Glomerular visceral epithelial cell (primary cell): ENCODE measurements around the gene THPO.

Experiments used
- DNase-seq: peaks from one replicate; pipeline ENCODE4 v3.0.0-alpha.2; 2016; ENCODE audit errors: extremely low spot score

THPO gene

DNA sequence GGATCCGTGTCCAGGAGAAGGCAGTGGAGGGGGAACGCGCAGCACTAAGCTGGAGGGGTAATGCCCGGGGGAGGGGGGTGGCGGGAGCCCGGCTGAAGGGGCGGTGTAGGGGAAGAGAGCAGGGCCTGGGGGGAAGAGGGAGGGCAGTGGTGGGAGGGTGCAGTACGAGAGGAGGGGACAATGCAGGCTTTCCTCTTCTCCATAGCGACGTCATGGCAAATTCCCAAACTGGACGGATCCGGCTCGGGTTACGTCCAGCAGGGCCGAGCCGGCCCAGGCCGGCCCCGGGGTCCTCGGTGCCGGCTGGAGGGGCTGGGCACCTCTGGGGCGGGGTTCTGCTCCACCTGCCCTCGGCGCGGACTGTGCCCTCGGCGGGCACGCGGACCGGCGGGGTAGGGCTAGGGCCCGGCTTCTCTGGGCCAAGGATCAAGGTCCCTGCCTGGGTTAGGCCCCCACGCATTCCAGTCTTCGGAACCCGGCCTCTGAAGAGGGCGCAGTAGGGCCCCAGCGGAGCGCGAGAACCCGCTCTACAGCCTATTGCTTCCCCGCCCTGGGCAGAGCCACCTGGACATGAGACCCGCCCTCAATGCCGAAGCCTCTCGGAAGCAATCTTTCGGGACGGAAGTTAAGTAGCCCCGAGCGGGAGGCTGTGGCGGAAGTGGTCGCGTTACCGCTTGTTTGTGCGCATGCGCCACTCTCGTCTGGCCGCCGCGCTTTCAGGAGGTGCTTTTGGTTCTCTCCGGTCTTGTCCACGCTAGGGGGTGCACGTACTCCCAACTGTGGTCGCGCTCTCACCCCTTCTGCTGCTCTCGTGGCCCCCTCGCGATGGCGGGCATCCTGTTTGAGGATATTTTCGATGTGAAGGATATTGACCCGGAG lies 15.1 kb downstream of the THPO start:
- peak; percentile 98 for DNase-seq

DNA sequence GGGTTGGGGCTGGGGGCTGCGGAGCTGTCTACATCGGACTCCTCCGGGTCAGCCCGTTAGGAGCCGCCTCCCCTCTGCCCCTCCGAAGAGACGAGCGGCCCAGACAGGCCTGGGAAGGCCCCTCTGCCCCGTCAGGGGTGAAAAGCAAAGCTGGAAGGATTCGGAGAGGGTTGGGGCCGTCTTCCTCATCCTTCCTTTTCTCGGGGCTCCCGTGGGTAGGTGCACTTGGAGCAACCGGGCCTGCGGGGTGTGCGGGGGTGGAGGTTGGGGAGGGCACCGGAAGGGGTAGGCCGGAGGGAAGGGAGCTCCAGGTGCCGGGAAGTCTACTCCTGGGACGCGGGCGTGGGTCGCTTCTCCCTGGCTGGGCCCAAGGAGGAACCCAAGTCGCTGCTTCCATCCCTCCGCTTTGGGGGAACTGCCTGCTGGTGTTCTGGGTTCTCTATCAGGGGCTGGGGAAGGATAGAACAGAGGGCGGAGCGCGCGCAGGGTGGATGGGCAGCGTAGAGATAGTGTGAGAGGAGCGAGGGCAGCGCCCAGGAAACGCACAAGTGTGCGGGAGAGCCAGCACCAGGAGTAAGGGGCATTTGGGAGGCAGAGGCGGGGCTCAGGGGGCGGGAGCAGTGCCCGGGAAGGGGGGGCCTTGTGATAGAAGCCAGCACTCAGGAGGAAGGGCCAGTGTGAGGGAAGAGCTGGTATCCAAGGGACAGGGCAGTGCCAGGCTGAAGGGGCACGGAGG lies 15.9 kb downstream of the THPO start:
- peak; percentile 73 for DNase-seq

DNA sequence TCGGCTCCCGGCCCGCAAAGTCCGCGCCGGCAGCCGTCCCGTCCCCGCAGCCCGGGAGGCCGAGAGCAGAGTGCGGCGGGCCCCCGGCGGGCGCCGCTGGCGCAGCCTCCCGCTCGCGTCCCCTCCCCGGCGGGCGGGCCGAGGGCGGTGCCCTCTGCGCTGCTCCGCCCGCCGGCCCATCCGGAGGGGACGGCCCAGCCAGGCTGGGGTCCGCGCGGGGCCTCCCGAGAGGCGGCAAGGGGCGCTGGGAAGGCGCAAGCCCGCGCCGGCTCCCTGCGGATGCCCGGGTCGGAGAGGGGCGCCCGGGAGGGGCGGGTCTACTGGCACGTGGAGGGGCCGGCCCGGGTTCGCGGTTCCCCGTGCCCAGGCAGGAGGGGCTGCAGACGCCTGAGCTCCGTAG lies 16.5 kb downstream of the THPO start, which contains the start of the genes CLCN2 and POLR2H:
Gene CLCN2 (minus strand): TSS at position 74 of the 400 bp plus-strand sequence. CDS start 126 bp downstream, outside the sequence.
Gene POLR2H (plus strand): TSS at position 179 of the 400 bp plus-strand sequence. CDS start 1,783 bp downstream, outside the sequence.
- DNase-seq = peak; percentile 70

DNA sequence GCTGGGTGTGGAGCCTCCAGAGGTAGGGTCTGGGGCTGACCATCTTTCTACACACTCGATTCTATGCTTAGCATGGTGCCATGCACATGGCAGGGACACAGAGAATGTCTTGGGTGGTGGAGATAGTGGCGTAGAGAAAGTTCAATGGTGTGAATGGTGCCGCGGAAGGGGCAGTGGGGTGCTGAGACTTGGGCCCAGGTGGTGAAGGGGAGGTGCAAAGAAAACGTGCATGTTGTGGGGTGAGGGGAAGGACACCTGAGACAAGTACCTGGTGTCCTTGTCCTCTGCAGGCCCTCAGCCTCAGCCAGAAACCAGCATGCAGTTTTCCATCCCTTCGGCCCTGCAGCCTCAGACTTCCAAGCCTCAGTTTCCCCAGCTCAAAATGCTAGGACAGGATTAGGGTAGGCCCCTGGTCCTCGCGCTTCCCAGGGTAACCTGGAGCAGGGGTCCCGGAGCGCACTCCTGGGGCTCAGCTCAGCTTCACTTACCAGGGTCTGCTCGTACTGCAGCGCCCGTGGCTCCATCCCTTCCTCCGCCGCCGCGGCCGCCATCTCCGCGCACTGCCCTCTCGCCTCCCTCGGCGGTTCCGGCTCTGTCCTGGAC lies 17.0 kb downstream of the THPO start:
- DNase-seq = no peak

DNA sequence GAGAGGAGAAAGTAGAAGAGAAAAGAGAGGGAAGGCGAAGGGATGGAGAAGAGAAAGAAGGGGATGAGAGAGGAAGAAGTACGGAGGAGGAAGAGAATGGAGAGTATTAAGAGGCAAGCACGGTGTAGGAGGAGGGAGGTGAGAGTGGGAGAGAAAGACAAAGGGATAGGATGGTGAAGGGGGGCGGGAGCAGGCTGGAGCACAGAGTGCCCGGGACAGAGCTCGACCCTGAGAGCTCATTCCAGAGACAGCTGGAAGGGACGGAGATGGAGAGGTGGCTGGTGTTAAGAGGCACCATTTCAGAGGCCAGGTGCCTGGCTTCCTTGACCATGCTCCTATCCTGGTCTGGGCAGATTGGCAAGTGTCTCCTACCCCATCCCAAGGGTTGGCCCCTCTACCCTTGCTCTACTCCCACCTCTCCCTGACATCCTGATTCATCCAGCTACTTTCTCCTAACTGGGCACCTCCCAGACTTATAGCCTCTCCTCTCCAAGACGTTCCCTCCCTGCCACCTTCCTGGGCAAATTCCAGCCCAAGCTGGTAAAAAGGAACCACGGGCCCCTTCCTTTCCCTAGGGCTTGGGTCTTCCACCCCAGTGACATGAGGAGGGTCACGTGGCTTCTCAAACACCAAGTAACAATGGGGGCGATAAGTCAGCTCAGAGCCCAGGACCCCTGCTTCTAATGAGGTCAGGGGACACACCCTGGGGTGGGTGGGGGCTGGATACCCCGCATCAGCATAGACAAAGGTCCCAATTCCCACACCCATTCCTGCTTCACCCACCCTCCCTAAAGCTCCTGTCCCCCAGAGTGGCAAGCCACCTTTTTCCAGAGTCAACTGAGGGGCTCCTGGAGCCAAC lies 17.7 kb downstream of the THPO start:
- DNase-seq = no peak

DNA sequence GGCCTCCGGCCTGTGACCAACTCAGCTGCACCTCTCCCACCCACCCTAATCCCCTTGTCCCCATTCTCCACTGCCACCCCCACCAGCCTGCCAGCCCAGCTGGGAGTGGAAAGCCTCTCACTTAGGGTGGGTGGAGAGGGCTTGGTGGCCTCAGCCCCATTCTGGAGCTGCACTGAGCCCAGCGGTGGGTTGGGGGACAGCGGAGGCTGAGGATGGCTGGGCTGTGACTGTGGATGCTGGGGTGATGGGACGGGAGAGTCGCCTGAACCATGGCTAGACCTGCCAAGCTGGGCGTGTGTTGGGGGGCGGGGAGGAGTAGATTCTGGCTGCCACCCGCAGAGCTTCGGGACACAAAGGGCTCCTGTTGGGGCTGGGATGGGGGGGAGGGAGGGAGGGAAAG lies 18.4 kb downstream of the THPO start:
- no peak for DNase-seq

DNA sequence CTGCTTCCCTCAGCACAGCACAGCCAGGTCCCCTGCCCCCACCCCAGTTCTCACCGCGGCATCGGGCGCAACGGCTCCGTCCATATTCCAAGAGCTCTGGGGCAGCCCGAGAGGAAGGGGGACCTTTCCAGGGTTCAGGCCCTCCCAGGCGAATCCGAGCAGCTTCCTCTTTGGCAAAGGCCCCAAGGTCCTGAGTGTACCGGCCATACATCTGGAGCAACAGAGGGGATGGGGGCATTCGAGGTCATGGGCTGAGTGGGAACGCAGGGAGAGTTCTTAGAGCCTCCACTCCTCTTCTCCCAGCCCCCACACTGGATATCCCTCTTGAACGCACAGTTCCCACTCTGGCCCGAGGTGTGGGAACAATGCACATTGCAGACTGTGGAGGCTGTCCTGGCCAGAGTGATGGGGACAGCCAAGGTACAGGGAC lies 19.1 kb downstream of the THPO start:
- DNase-seq = no peak

DNA sequence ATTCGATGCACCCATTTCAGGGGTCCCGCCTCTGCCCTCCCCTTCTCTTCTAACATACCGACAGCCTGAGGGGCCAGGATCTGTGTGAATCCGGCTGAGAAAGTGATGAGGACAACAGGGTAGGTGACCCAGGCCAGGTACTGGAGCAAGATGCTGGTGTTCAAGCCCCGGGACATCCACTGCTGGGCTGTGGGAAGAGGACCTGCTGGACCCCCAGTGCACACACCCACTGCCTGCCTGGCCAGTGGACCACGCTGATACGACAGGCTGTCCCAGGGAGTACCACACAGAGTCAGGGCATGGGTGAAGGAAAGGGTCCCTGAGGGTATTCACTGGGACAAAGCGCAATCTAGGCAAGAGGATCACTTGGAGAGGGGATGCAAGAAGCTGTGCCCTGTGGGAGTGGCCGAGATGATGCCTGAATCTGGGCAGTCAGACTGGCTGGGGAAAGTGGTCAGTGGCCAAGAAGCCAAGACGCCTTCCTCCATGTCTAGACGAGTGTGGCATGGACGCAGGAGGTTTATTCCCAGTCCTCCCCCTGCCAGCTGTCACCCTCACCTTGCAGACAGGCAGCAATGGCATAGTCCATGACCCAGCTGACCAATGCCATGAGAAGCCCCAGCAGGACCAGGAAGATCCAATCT lies 19.8 kb downstream of the THPO start:
- no peak for DNase-seq

DNA sequence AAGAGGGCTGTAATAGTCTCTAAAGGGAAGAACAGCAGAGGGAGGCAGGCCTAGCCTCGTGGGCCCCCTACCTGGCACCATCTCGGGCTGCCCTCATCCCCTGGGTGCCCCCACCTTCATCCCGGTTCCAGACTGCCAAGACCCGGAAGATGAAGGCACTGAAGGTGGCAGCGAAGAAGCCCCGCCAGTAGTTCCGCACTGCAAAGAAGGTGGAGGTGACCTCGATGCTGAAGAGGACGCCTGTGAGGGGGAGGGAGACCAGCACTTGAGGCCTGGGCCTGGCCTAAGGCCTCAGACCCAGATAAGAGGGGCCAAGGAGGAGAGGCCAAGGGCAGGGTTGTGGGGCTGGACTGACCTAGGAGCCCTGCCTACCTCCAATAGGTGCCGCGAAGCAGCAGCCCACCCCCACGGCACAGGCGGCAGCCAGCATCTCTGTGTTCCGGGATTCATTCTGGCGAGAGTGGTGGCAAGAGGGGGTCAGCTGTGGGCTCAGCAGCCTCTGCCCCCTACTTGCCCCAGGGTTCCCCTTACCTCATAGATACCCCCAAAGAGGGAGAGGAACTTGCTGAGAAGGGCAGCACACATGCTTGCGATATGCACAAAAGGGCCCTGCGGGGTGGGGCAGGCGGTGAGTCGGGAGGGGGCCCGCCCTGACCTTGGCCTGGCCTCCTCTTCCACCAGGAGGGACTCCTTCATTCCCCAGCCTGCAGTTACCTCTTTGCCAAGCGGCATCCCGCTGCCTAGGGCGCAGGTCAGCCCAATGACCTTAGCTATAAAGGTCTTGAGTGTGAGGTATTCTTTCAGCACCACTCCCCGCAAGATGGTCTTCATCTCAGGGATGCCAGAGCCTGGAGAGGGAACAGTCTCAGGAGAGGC lies 20.5 kb downstream of the THPO start:
- DNase-seq = no peak

DNA sequence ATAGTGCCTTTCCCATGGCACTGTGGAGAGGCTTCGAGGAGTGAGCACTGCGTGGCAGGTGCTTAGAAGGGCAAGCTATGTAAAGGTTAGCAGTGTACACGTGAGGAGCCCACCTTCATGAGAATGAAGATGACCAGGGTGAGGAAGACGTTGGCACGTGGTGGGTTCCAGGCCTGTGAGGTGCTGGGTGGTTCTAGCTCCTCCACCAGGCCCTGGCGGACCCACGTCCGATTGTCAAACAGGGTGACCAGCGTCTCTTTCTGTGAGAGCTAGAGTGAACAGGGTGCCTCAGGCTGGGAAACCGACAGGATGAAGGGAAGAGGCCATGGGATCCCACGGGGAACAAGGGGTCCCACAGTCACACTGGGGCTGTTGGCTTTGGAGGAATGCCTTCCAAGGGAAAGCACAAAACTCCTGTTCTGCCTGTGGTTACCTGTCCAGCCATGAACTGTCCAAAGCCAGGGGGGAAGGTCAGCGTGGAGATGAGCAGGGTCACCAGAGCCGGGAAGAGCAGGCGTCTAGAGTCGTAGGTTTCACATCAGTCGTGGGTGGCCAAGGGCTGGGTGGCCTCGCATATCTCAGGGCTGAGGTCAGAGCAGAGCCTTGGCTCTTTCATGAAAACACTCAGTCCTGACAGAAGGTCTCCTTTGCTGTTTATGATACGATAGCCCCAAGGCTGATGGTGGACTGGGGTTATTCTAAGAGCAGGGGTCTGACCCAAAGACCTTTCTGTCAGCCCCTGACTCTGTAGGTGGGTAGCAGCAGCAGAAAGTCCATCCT lies 22.6 kb downstream of the THPO start:
- no peak for DNase-seq

DNA sequence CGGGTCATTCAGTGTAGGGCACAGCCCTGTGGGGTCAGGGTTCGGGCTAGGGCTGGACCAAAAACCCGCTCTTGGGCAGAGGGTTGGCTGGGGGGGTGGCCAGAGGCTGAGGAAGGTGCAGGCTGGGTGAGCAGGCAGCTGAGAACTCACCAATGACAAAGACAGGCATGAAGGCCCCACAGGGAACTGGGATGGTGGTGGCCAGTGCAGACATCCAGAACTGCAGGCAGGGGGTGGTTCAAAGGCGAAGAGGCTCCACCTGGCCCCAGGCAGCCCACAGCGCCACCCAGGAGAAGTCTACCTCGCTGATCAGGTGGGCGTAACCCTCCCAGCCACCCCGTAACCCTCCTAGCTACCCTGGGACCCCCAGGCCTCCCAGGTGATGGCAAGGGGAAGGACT lies 23.3 kb downstream of the THPO start:
- DNase-seq = no peak

DNA sequence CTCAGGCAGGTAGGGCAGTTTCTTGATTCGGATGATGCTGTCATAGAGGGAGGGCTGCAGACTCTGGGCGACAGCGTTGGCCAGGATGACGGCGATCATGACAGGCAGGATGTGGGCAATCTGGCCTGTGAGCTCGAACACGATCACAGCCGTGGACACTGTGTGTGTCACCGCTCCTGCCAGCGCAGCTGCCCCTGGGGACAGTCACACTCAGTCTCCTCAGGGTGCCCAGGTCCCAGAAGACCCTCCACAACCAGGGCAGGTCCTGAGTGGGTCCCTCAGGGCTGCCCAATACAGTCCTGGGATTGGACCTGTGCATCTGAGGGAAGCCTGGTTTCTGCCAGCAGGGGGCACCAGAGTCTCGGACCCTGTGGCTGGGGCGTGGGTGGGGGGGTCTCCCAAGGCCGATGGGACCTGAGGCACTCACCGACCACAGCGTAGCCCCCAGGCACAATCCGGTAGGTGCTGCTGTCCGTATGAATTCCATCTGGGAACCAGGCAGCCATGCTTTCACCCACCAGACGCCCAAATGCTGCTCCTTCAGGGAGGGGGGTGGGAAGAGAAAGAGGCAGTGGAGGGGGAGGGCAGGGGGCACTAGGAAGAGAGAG lies 23.8 kb downstream of the THPO start:
- DNase-seq = peak; percentile 20

DNA sequence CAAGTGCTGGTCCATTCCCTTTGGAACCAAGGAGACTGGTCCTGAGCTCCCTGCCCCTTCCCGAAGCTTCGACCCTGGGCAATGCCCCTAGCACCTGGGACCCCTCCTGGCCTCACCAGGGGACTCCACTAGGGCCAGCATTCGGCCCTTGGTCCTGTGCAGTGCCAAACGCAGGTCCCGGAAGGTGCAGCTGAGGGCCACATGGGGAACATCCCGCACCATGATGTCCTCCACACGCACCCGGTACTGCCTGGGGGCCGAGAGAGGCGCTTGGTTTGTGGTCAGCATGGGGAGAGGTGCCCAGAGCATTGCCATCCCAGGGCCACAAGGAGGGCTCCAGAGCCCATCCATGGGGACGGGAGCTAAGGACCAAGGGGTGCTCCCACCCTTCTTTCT lies 24.5 kb downstream of the THPO start:
- DNase-seq = no peak

DNA sequence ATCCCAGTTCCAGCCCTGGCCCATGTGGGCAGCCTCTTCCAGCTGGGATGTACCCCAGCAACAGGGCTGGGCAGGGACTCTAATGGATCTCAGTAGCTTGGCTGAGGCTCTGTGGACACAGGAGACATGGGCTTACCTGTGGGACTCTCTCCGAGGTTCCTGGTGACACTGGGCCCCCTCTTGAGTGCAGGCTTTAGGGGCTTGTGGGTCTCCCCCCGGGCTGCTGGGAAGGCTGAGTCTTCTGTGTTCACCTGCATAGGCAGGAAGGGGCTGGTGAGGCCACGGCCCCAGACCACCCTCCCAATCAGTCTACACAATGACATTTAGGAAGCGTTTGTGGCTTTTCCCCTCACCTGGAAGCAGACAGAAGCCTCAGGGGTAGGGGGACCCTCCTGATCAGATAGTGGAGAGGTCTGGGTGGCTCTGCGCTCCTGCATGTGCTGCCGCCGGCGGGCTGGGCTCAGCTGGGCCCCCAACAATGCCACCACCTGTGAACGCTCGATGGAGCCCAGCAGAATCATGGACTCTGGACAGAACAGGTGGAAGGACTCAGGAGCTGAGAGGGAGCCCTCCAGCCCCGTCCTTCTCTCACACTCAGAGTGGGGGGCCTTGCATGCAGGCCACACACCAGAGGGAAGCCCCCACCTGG lies 25.0 kb downstream of the THPO start:
- no peak for DNase-seq

DNA sequence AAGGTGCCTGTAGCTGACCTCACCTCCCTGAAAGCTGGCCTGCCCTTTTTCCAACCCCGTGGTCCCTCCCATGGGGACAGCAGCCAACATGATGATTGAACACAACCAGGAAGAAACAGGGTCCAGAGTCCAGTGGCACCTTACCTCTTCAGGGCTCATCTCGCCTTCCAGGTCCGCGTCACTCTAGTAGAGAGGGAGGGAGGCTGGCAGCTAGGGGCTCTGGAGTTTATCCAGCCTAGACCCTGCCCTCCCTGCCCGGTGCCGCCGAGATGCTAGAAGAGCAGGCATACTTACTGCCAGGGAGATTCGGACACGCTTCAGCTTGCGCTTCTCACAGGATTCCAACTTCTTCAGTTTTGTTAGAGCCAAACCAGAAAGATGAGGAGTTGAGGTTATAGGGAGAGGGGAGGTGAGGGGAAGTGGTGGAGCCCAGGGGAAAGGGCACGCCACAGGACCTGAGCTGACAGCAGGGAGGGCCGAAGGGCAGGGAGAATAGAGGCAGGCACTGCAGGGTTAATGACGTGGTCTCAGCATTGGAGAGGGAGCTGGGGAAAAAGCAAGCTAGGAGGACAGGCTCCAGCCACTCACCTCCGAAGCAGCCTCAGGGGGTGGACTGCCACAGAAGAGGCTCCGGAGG lies 25.7 kb downstream of the THPO start:
- no peak for DNase-seq

DNA sequence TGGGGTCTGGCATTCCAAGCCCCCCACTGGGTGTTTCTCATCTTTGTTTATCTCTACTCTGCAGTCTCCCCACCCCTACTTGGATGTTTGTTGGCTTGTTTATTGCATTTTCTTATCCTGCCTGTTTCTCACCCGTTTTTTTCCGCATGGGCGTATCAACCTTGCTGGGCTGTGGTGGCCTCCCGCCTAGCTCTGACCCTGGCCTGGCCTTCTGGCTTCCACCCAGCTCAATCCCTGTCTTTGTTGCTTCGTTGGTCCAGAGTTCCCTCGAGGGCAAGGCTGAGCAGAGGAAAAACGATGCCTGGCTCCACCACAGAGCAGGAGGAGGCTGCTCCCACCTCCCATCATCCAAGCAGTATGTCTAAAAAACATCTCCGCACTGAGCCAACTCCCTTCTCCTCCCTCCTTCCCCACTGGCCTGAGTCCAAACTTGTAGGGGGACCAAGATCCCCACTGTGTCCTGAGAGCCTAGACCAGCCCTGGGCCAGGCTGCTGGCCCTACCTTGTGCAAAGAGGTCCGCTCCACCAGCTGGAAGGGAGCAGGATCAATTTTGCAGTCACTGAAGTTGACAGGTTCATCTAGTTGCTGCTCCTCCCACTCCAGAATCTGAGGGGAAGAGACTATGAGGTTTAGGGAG lies 26.4 kb downstream of the THPO start:
- DNase-seq = no peak

DNA sequence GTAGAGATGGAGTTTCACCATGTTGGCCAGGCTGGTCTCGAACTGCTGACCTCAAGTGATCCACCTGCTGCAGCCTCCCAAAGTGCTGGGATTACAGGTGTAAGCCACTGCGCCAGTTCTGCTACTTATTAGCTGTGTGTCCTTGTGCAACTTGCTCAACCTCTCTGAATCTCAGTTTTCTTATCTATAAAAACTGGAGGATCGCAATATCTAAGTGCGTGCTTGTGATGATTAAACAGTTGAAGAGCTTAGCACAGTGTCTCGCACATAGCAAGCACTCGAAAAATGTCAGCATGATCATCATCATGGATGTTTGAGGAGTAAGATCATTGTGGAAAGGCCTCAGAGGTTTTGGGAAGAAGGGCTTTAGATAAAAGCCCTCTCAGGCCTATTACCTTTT lies 27.4 kb downstream of the THPO start:
- DNase-seq = no peak
